H1 (cell line): Measurements from ENCODE around the gene TNFRSF18. TPM values are rescaled to one million over a fixed set of nuclear protein-coding genes. Genes with fewer than 3 reads are reported as not detected.

ENCODE experiments used
- CTCF ChIA-PET: fragments of 300-600 bp; sonication (Branson Sonifier 250); formaldehyde crosslinking; loops from one replicate; lab custom pipeline; 2021; ENCODE audit not compliant: partially characterized antibody; lab: Charles Lee
- POLR2A ChIA-PET: fragments of 300-600 bp; sonication (Branson Sonifier 250); formaldehyde crosslinking; loops from one replicate; lab custom pipeline; 2021; ENCODE audit warnings: inconsistent platforms; ENCODE audit not compliant: partially characterized antibody; lab: Charles Lee
- DNase-seq, 2 experiments: peaks; one replicate each; pipeline versions ENCODE4 v3.0.0 to v3.0.0-alpha.2; 2010 to 2022; ENCODE audit warnings: low spot score in 2 of 2, low read depth in 1 of 2, mixed read lengths in 1 of 2
- FAIRE-seq: peaks from 2 replicates; lab custom pipeline; 2011; peaks lifted over from hg19 to GRCh38; lab: Jason Lieb, UNC
- H2AFZ ChIP-seq: 2 replicates; pipeline ENCODE4 v1.8.1; 2012; ENCODE audit warnings: low read length, inconsistent platforms
- H2AK5ac ChIP-seq: 2 replicates; pipeline ENCODE4 v1.6.1; 2013; ENCODE audit warnings: low read depth, low read length
- H2BK120ac ChIP-seq: replicated peaks from 2 replicates; pipeline ENCODE3; 2013; ENCODE audit warnings: low read depth, low read length, inconsistent platforms
- H2BK12ac ChIP-seq: 2 replicates; pipeline ENCODE4 v1.6.1; 2013; ENCODE audit warnings: low read depth, low read length
- H2BK15ac ChIP-seq: 2 replicates; pipeline ENCODE4 v1.6.1; 2013; ENCODE audit warnings: low read length
- H2BK20ac ChIP-seq: 2 replicates; pipeline ENCODE4 v1.6.1; 2013; ENCODE audit warnings: low read length
- H2BK5ac ChIP-seq: 2 replicates; pipeline ENCODE4 v1.6.1; 2013; ENCODE audit warnings: low read depth, low read length
- H3K14ac ChIP-seq: 2 replicates; pipeline ENCODE4 v1.6.1; 2013; ENCODE audit warnings: inconsistent platforms; ENCODE audit not compliant: insufficient read length
- H3K18ac ChIP-seq: 2 replicates; pipeline ENCODE4 v1.6.1; 2013; ENCODE audit warnings: low read length; ENCODE audit errors: extremely low read depth
- H3K23ac ChIP-seq: 2 replicates; pipeline ENCODE4 v1.6.1; 2013; ENCODE audit warnings: inconsistent platforms; ENCODE audit not compliant: insufficient read length
- H3K23me2 ChIP-seq: 2 replicates; pipeline ENCODE4 v1.6.1; 2013; ENCODE audit warnings: low read depth, low read length
- H3K27ac ChIP-seq: 2 replicates; pipeline ENCODE4 v1.6.1; 2011; ENCODE audit warnings: low read depth, low read length, inconsistent platforms
- H3K27me3 ChIP-seq, 4 experiments: replicated peaks in 1 of 4; 1 replicate in 1 of 4; 2 replicates in 3 of 4; pipeline versions ENCODE4 v1.6.1 to v1.8.1; 2011 to 2013; ENCODE audit warnings: low read length in 3 of 4, mild to moderate bottlenecking in 3 of 4, inconsistent platforms in 2 of 4, mixed read lengths in 2 of 4, moderate library complexity in 1 of 4; ENCODE audit not compliant: control insufficient read depth in 3 of 4, insufficient read depth in 3 of 4; ENCODE audit errors: extremely low read depth in 1 of 4
- H3K36me3 ChIP-seq, 4 experiments: 2 replicates each; pipeline versions ENCODE4 v1.6.1 to v1.8.1; 2011 to 2013; ENCODE audit warnings: mild to moderate bottlenecking in 4 of 4, low read length in 3 of 4, moderate library complexity in 2 of 4, control low read depth in 1 of 4, inconsistent platforms in 1 of 4; ENCODE audit not compliant: insufficient read depth in 4 of 4, control insufficient read depth in 2 of 4
- H3K4ac ChIP-seq: replicated peaks from 2 replicates; pipeline ENCODE3; 2013; ENCODE audit warnings: low read length, low read depth, mixed read lengths, inconsistent platforms; ENCODE audit not compliant: insufficient read length
- H3K4me1 ChIP-seq, 4 experiments: replicated peaks in 1 of 4; 1 replicate in 1 of 4; 2 replicates in 3 of 4; pipeline versions ENCODE4 v1.6.1 to v1.8.1; 2011 to 2013; ENCODE audit warnings: low read length in 3 of 4, inconsistent platforms in 2 of 4, mixed read lengths in 1 of 4; ENCODE audit not compliant: insufficient read depth in 4 of 4, control insufficient read depth in 3 of 4
- H3K4me2 ChIP-seq, 2 experiments: 2 replicates each; pipeline versions ENCODE4 v1.6.1 to v1.8.1; 2011 to 2013; ENCODE audit warnings: low read depth in 2 of 2, low read length in 2 of 2, control low read depth in 1 of 2, inconsistent platforms in 1 of 2, mild to moderate bottlenecking in 1 of 2; ENCODE audit not compliant: insufficient read depth in 1 of 2
- H3K4me3 ChIP-seq, 4 experiments: fragments of 200-600, 300-600 bp in 1 of 4; sonication (generic), shearing (Covaris generic), sonication (Bioruptor Twin) in 1 of 4; 2 replicates each; pipeline versions ENCODE4 v1.5.1 to v1.8.1; 2011 to 2016; ENCODE audit warnings: low read length in 4 of 4, low read depth in 3 of 4, control low read depth in 2 of 4, inconsistent platforms in 2 of 4, mild to moderate bottlenecking in 2 of 4, mixed read lengths in 1 of 4, moderate library complexity in 1 of 4; ENCODE audit not compliant: insufficient read depth in 2 of 4; ENCODE audit errors: extremely low read depth in 1 of 4
- H3K56ac ChIP-seq: replicated peaks from 2 replicates; pipeline ENCODE3; 2013; ENCODE audit warnings: low read depth, mild to moderate bottlenecking, mixed read lengths, low read length, inconsistent platforms; ENCODE audit not compliant: insufficient read length
- H3K79me1 ChIP-seq: 2 replicates; pipeline ENCODE4 v1.6.1; 2013; ENCODE audit warnings: low read depth, low read length, control low read depth
- H3K79me2 ChIP-seq, 2 experiments: 2 replicates each; pipeline versions ENCODE4 v1.6.1 to v1.8.1; 2012 to 2013; ENCODE audit warnings: low read length in 2 of 2, mild to moderate bottlenecking in 2 of 2, inconsistent platforms in 1 of 2; ENCODE audit not compliant: insufficient read depth in 2 of 2, control insufficient read depth in 1 of 2
- H3K9ac ChIP-seq, 4 experiments: replicated peaks in 1 of 4; 1 replicate in 1 of 4; 2 replicates in 3 of 4; pipeline versions ENCODE4 v1.6.1 to v1.8.1; 2011 to 2013; ENCODE audit warnings: low read depth in 3 of 4, low read length in 3 of 4, control low read depth in 2 of 4, mild to moderate bottlenecking in 2 of 4, moderate library complexity in 2 of 4, inconsistent platforms in 1 of 4; ENCODE audit errors: extremely low read depth in 1 of 4
- H3K9me3 ChIP-seq, 2 experiments: 2 replicates each; pipeline versions ENCODE4 v1.6.1 to v1.8.1; 2012 to 2013; ENCODE audit warnings: mild to moderate bottlenecking in 2 of 2, moderate library complexity in 2 of 2, control low read depth in 1 of 2, inconsistent platforms in 1 of 2, low read depth in 1 of 2, low read length in 1 of 2, mixed read lengths in 1 of 2; ENCODE audit not compliant: insufficient read depth in 2 of 2
- H4K20me1 ChIP-seq, 2 experiments: replicated peaks in 1 of 2; 2 replicates each; pipeline versions ENCODE3 to v1.8.1; 2011 to 2013; ENCODE audit warnings: inconsistent platforms in 2 of 2, low read length in 2 of 2, mild to moderate bottlenecking in 1 of 2; ENCODE audit not compliant: insufficient read depth in 2 of 2, control insufficient read depth in 1 of 2
- H4K5ac ChIP-seq: 2 replicates; pipeline ENCODE4 v1.6.1; 2013; ENCODE audit warnings: low read length, low read depth, mixed read lengths, inconsistent platforms; ENCODE audit not compliant: insufficient read length
- H4K8ac ChIP-seq: 2 replicates; pipeline ENCODE4 v1.8.0; 2013; ENCODE audit warnings: mild to moderate bottlenecking, moderate library complexity, low read length, inconsistent platforms; ENCODE audit not compliant: insufficient read depth; ENCODE audit errors: extremely low read depth
- H4K91ac ChIP-seq: replicated peaks from 2 replicates; pipeline ENCODE3; 2013; ENCODE audit warnings: low read length, mixed read lengths, inconsistent platforms; ENCODE audit not compliant: insufficient read length
- CREB1 ChIP-seq: IDR thresholded peaks from 2 replicates; pipeline ENCODE4 v1.6.1; 2012; ENCODE audit warnings: inconsistent platforms
- GTF2F1 ChIP-seq: IDR thresholded peaks from 2 replicates; pipeline ENCODE4 v1.6.1; 2012; ENCODE audit warnings: low read depth, low read length, improper control_type of control experiment, borderline replicate concordance
- HDAC6 ChIP-seq: IDR thresholded peaks from one replicate; pipeline ENCODE4 v1.7.1; 2012; ENCODE audit warnings: low read depth, mild to moderate bottlenecking, inconsistent platforms, low read length, moderate library complexity
- KDM4A ChIP-seq: IDR thresholded peaks from one replicate; pipeline ENCODE4 v1.7.1; 2012; ENCODE audit warnings: low read depth, mild to moderate bottlenecking, moderate library complexity, low read length, inconsistent platforms; ENCODE audit not compliant: severe bottlenecking
- MAFK ChIP-seq: IDR thresholded peaks from 2 replicates; pipeline ENCODE4 v1.6.1; 2012; ENCODE audit warnings: low read depth, mild to moderate bottlenecking, improper control_type of control experiment, low read length
- SIX5 ChIP-seq: IDR thresholded peaks from 2 replicates; pipeline ENCODE4 v1.6.1; 2011; ENCODE audit warnings: mild to moderate bottlenecking, low read depth, low read length
- SRF ChIP-seq: IDR thresholded peaks from 2 replicates; pipeline ENCODE4 v1.6.1; 2011; ENCODE audit warnings: mild to moderate bottlenecking, low read depth, low read length, moderate library complexity
- TAF7 ChIP-seq: optimal IDR thresholded peaks from 2 replicates; pipeline ENCODE3; 2011; ENCODE audit warnings: low read depth, mild to moderate bottlenecking, inconsistent platforms, low read length, moderate library complexity, borderline replicate concordance
- WGBS, 2 experiments: shearing (Covaris generic) in 1 of 2; methylation state at CpG; one replicate each; pipeline versions ENCODE4 v1.1.6 to v1.1.7; 2013 to 2015; ENCODE audit warnings: low lambda C conversion rate in 2 of 2, mixed read lengths in 2 of 2, inconsistent platforms in 1 of 2, low coverage in 1 of 2, missing lambda C conversion rate in 1 of 2; ENCODE audit not compliant: insufficient replicate concordance in 2 of 2, insufficient coverage in 1 of 2, insufficient read length in 1 of 2; ENCODE audit errors: extremely low coverage in 1 of 2, missing lambda C conversion rate in 1 of 2; 5-methylcytosine and 5-hydroxymethylcytosine counted together
- polyA plus RNA-seq, 7 experiments: library from polyadenylated mRNA; depleted of rRNA in 3 of 7; stranded (reverse) in 5 of 7; unstranded in 2 of 7; fragments of >200 nt in 5 of 7; fragments of 200-250 nt in 2 of 7; gene quantifications; 1 replicate in 5 of 7; 2 replicates in 1 of 7; 4 replicates in 1 of 7; pipeline versions ENCODE4 v1.2.1 to v1.2.3, GENCODE V29; 2011 to 2013; ENCODE audit warnings: missing spikeins in 2 of 7, mixed read lengths in 2 of 7
- total RNA-seq: library from RNA; stranded (reverse); fragmentation: NEBNext Ultra II Directional; extraction: Animal tissue kit (Norgen Biotek cat#: 25700); gene quantifications from 2 replicates; pipeline ENCODE4 v1.2.1, GENCODE V29; 2021
- TF ChIP-seq, protein P1 (sequence below), 3 experiments: IDR thresholded peaks; 1 replicate in 2 of 3; 2 replicates in 1 of 3; pipeline versions ENCODE4 v1.5.1 to v1.6.1; 2011; ENCODE audit warnings: low read length in 3 of 3, mild to moderate bottlenecking in 3 of 3, inconsistent platforms in 2 of 3, low read depth in 1 of 3, moderate library complexity in 1 of 3; ENCODE audit not compliant: insufficient read depth in 1 of 3; ENCODE audit errors: control extremely low read depth in 1 of 3

Gene TNFRSF18
- total and polyA plus RNA-seq, 2 of the 8 experiments (the other 6 are each of a cell fraction or from before 2014, with no cell fraction given): 1.5 to 2.5 TPM

DNA sequence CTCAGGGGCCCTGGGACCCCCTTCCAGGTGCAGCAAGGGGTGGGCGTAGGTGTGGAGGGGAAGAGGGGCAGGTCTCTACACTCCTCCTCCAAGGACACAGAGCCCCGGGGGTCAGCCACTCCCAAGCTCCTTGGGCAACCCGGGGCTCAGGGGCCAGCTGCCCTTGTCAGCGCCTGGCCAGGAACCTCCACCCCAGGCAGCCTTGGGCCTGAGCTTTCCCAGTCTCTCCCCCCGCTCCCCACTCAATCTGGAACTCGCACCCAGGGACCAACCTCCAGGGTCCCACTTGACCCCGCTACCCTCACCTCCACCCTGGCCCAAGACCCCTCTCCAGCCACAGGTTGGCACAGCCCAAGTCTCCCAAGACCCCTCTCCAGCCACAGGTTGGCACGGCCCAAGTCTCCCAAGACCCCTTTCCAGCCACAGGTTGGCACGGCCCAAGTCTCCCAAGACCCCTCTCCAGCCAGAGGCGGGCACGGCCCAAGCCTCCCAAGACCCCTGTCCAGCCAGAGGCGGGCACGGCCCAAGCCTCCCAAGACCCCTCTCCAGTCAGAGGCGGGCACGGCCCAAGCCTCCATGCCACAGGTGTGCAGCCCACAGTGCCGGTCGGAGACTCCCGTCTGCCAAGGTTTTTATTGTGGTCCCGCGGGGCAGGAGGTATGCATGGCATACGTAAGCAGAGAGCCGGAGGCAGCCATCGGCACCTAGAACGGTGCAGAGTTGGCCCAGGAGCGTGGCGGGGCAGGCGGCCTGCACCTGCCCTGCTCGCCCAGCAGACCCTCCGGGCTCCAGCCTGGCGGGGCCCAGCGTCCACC, 4.5 kb upstream of the TNFRSF18 start:
- CTCF ChIA-PET: interaction anchor here (0.8 to 1.6 kb wide), 8 partner anchors 16 to 88 kb away, joined by 3 to 9 read pairs (median 4); partner anchors contain the start of gene TTLL10
- H3K23ac ChIP-seq: no peak overlapping the region
- no peak overlapping the region for H3K18ac ChIP-seq
- TF ChIP-seq SRF (no peak), MAFK (no peak), TAF7 (no peak), GTF2F1 (no peak), HDAC6 (no peak), KDM4A (no peak), SIX5 (no peak), CREB1 (no peak)
- TF ChIP-seq, protein P1, sequence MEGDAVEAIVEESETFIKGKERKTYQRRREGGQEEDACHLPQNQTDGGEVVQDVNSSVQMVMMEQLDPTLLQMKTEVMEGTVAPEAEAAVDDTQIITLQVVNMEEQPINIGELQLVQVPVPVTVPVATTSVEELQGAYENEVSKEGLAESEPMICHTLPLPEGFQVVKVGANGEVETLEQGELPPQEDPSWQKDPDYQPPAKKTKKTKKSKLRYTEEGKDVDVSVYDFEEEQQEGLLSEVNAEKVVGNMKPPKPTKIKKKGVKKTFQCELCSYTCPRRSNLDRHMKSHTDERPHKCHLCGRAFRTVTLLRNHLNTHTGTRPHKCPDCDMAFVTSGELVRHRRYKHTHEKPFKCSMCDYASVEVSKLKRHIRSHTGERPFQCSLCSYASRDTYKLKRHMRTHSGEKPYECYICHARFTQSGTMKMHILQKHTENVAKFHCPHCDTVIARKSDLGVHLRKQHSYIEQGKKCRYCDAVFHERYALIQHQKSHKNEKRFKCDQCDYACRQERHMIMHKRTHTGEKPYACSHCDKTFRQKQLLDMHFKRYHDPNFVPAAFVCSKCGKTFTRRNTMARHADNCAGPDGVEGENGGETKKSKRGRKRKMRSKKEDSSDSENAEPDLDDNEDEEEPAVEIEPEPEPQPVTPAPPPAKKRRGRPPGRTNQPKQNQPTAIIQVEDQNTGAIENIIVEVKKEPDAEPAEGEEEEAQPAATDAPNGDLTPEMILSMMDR (IDR thresholded peaks at IDR 0.05; ENCODE audit: control extremely low read depth in 1 of 3, insufficient read depth in 1 of 3, low read depth in 1 of 3, low read length in 3 of 3): no peak

More for the DNA sequence above, 4.5 kb upstream of the TNFRSF18 start:
- H3K23me2 ChIP-seq: peaks cover 7% of the 10 kb centered on the region; the same call in 1 of the 2 replicates
- no peak overlapping the region for H2BK120ac ChIP-seq
- no peaks in the 10 kb centered on the region for H3K79me1 ChIP-seq
- POLR2A ChIA-PET: interaction anchor here (1.1 kb wide), 1 partner anchor 21 kb away, joined by 3 read pairs; the partner anchor contains the start of genes B3GALT6 and SDF4
- no peak for DNase-seq
- H3K4me1 ChIP-seq: peaks cover 0 to 9% (median 5%) of the 10 kb centered on the region in 4 experiments; a peak in 6 of 7 replicates
- no peak overlapping the region for H3K56ac ChIP-seq
- no peak overlapping the region for H4K91ac ChIP-seq
- no peak overlapping the region for H2AFZ ChIP-seq
- no peak overlapping the region for H2BK15ac ChIP-seq
- H3K27me3 ChIP-seq: peaks cover 0 to 12% (median 10%) of the 10 kb centered on the region in 4 experiments; a peak in 6 of 7 replicates
- no peak overlapping the region for H3K4me3 ChIP-seq
- no peak overlapping the region for H2BK12ac ChIP-seq
- H2BK5ac ChIP-seq: no peak overlapping the region
- H3K79me2 ChIP-seq: no peaks in the 10 kb centered on the region
- peaks cover 0 to 5% of the 10 kb centered on the region in 2 experiments for H4K20me1 ChIP-seq
- H3K36me3 ChIP-seq: no peaks in the 10 kb centered on the region
- no peak overlapping the region for H4K8ac ChIP-seq
- H3K27ac ChIP-seq: no peak overlapping the region
- H3K4ac ChIP-seq: no peak overlapping the region
- H3K4me2 ChIP-seq: no peak overlapping the region
- no peak overlapping the region for H2BK20ac ChIP-seq
- H3K14ac ChIP-seq: no peak overlapping the region
- H2AK5ac ChIP-seq: no peak overlapping the region
- no peaks in the 10 kb centered on the region for H3K9me3 ChIP-seq
- no peak overlapping the region for H3K9ac ChIP-seq
- H4K5ac ChIP-seq: no peak overlapping the region
- no peak for FAIRE-seq
- WGBS, 2 experiments: 92% methylated on average over 27 of the region's 31 CpGs; no CpG with 5 or more reads in 1 of the 2 experiments
